ENCODE results near the gene CREG2.

The CREG2 gene

DNA sequence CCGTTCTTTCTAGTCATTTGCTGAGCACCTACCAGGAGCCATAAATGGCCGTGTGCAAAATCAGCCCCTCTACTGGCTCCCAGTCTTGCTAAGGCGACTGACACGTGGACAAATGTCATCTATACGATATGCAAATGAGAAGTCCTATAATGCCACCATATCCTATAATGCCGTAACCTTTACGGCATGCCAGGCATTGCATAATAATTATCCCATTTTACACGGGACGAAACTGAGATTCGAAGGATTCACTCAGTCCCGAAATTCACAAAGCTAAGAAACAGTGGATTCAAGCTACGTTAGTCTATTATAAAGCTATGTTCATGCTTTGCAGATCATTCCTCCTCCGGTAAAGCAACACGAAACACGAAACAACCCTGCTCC is 44.7 kb downstream of the CREG2 start:
- no peak overlapping the region for H3K4me3 ChIP-seq (ENCODE audit: low read depth, low read length)
- DNase-seq (ENCODE audit: low read depth), result no peak
- TF ChIP-seq, protein P1, sequence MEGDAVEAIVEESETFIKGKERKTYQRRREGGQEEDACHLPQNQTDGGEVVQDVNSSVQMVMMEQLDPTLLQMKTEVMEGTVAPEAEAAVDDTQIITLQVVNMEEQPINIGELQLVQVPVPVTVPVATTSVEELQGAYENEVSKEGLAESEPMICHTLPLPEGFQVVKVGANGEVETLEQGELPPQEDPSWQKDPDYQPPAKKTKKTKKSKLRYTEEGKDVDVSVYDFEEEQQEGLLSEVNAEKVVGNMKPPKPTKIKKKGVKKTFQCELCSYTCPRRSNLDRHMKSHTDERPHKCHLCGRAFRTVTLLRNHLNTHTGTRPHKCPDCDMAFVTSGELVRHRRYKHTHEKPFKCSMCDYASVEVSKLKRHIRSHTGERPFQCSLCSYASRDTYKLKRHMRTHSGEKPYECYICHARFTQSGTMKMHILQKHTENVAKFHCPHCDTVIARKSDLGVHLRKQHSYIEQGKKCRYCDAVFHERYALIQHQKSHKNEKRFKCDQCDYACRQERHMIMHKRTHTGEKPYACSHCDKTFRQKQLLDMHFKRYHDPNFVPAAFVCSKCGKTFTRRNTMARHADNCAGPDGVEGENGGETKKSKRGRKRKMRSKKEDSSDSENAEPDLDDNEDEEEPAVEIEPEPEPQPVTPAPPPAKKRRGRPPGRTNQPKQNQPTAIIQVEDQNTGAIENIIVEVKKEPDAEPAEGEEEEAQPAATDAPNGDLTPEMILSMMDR (IDR thresholded peaks at IDR 0.05; ENCODE audit: insufficient read depth, low read depth, low read length, missing control alignments), result no peak

DNA sequence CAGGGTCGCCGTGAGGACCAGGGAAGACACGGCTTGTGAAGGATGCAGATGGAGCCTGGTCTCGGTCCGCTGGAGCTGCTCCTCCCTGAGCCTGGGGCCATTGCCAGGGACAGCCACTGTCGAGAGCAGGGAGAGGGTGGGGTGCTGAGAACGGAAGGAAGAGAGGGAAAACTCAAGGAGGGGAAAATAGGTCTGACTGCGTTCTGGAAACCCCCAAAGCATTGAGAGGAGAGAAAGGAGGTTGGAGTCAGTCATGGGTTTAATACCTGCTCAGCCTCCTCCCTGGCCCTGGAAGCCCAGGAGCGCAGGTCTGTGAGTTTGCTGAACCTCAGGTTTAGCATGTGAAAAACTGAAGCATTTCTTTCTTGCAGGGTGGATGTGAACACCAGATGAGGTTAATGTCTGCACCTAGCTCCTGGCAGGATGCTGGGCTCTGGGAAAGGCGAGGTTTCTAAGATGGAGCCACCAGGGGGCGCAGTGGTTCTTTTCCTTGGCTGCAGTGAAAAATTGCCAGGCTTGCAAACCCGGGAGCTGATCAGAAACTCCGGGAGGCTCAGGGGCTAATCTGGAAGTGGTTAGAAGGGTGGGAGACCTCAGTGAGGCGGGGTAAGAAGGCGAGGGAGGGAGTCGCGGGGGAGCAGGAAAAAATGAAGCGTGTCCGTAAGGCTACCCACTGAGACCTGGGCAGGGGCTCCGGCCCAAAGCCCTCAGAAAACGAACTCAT is 45.2 kb downstream of the CREG2 start:
- no peak overlapping the region for H3K4me3 ChIP-seq (ENCODE audit: low read depth, low read length)
- peak; percentile 65 for DNase-seq (ENCODE audit: low read depth)

DNA sequence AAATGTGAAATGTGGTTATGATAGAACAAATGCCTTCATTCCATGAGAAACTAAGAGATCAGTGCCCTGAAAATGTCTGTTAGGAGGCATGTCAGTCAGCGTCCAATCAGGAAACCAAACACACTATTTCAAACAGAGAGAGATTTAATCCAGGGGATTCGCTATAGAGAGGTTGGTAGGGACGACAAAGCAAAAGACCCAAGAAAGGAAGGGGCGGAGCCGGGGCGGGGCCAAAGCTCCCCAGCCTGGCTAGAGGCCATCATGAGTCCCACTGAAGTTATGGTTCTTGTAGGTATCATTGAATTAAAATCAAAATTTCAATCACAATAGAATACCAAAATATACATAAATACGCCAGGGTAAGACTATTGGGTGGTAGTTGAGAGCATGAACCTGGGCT is 45.9 kb downstream of the CREG2 start:
- no peak for DNase-seq (ENCODE audit: low read depth)
- H3K4me3 ChIP-seq (ENCODE audit: low read depth, low read length), result no peak overlapping the region
- TF ChIP-seq, protein P1 (IDR thresholded peaks at IDR 0.05; ENCODE audit: insufficient read depth, low read depth, low read length, missing control alignments), result no peak

More for the DNA sequence above, 45.2 kb downstream of the CREG2 start:
- TF ChIP-seq, protein P1 (IDR thresholded peaks at IDR 0.05; ENCODE audit: insufficient read depth, low read depth, low read length, missing control alignments), result peak; percentile 80

DNA sequence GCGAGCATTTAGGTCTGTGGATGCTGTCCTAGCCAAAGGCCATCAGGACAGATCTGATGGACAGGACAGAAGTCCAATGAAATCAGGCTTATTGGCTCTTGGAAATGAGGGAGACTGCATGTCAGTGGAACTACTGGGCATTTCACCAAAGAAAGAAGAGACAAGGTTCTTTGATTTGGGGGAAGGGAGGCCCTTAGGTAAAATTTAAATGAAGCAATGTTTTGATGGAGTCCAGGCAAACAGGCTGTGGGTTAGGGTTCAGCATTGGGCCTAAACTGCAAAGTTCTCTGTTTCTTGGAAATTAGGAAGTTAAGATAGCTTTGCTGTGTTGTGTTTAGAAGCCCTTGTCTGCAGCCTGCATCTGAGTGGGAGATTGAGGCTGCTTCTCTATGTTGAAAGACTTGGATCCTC is 47.2 kb downstream of the CREG2 start:
- TF ChIP-seq, protein P1 (IDR thresholded peaks at IDR 0.05; ENCODE audit: insufficient read depth, low read depth, low read length, missing control alignments), result no peak
- H3K4me3 ChIP-seq (ENCODE audit: low read depth, low read length), result no peak overlapping the region
- DNase-seq (ENCODE audit: low read depth), result no peak

DNA sequence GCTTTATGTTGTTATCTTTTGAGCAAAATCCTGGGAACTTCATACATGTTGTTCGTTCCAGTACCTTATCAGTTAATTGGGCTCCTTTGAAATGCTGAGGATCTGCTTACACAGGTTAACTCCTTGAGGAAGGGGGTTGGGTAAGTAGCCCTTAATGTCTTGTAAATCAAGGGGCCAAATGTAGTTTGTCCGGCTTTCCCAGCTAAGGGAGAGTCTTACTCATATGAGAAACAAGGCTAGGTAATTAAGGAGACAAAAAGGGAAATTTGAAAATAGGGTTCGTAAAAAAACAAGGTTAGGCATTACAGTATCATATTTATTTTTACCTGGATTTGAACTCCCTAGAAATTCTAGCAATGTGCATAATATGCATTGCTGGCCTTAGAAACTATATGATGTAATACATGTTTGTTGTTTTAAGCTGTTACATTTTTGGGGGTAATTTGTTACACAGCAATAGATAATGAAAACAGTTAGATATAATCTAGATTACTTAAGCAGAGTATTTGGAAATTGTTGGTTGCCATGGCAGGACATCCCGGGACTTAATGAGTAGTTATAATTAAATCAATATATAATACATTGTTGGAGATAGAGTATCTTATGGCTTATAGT is 47.9 kb downstream of the CREG2 start:
- TF ChIP-seq, protein P1 (IDR thresholded peaks at IDR 0.05; ENCODE audit: insufficient read depth, low read depth, low read length, missing control alignments), result no peak
- H3K4me3 ChIP-seq (ENCODE audit: low read depth, low read length), result no peak overlapping the region
- DNase-seq (ENCODE audit: low read depth), result no peak

DNA sequence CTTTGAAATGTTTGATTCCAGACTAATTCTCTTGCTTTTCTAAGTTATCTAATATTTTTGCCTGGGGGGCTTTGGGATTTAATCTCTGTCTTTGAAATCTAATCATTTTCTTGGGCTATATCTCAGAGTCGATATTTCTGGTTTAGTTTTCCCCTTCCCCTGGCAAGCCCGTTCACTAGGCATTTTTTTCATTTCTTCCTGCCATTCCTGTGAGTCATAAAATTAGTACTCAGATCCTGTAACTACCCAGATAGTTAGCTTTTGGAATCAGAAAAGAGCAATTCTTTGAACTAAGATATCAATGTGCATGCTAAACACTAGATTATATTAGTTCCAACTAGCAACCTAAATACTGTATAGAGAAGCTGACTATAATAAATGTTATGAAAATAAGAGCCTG is 49.4 kb downstream of the CREG2 start:
- H3K4me3 ChIP-seq (ENCODE audit: low read depth, low read length), result no peak overlapping the region
- TF ChIP-seq, protein P1 (IDR thresholded peaks at IDR 0.05; ENCODE audit: insufficient read depth, low read depth, low read length, missing control alignments), result no peak
- DNase-seq (ENCODE audit: low read depth), result no peak

Data from GM12865 (cell line).